CD4-positive, alpha-beta T cell treated with Interleukin-12 subunit alpha and Interleukin-12 subunit beta, for 1 hour (primary cell): ENCODE results near the gene TECR.
"Not testable (repeated sequence)": the region's sequence is repeated elsewhere in the genome, so short reads cannot be mapped to it uniquely, and the experiment has no call there.

Experiments
- DNase-seq: peaks from one replicate; pipeline ENCODE4 v3.0.0-alpha.2; 2020

Gene TECR

GRCh38 chr19:14599548-14600147 is 70.3 kb downstream of the TECR start:
- DNase-seq = no peak

DNA sequence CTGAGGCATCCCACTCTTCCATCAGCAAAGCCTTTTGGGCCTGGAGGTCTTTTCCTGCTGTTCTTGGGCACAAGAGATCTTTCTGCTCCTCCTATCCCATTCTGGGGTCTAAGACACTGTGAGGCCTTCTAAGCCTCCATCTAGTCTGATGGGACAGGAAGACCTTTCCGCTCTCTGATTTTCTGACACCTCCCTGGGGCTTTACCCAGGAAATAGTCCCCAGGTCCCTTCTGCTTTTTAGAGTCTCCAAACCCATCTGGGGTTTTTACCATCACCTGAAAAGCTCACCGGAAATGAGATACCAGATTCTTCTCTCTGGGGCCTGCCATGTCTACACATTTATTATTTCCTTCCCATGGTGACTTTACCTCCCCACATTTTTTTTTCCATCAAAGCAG is 74.6 kb downstream of the TECR start:
- no peak for DNase-seq

- no peak for DNase-seq
Observed at GRCh38 chr19:14606627-14607026, 77.2 kb downstream of the TECR start.

GRCh38 chr19:14611051-14611450 is 81.7 kb downstream of the TECR start:
- DNase-seq = no peak

GRCh38 chr19:14612242-14612641 is 82.8 kb downstream of the TECR start:
- DNase-seq = not testable (repeated sequence)

- no peak for DNase-seq
Observed at GRCh38 chr19:14612657-14613056, 83.3 kb downstream of the TECR start.

DNA sequence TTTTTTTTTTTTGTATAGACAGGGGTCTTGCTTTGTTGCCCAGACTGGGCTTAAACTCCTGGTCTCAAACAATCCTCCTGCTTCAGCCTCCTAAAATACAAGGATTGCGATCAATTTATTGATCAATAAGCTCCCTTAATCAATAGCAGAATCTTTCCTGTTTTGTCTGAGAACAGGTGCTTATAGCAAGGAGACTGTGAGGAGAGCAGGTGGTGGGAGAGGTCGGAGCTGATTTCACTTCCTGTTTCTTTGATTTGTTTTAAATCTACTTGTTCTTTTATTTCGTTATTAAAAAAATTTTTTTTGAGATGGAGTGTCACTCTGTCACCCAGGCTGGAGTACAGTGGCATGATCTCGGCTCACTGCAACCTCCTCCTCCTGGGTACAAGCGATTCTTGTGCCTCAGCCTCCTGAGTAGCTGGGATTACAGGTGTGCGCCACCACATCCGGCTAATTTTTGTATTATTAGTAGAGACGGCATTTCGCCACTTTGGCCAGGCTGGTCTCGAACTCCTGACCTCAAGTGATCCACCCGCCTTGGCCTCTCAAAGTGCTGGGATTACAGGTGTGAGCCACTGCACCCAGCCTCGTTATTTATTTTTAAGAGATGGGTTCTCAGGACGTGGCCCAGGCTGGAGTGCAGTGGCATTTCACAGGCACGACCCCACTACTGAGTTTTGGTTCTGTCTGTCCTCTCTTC is 84.2 kb downstream of the TECR start:
- not testable (repeated sequence) for DNase-seq

DNA sequence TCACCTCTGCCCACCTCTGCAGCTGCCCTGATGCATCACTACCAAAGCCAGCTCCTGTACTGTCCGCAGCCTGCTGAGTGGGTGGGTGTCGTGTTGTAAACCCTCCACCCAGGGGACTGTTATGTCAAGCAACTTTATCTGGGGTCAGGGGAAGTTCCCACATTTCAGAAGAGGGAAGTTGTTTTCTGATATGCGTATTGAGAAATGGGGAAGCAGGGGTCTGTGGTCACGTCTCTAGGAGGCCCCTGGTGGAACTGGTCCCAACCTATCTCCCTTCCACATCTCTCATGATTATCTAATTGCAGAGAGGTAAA is 84.7 kb downstream of the TECR start:
- DNase-seq = peak; percentile 19
